D341Med (cell line): ENCODE measurements around the gene BCL11A.
A peak's percentile ranks its signal among the peaks of the same experiment; 100 is the strongest.

Source experiments
- DNase-seq: peaks from one replicate; pipeline ENCODE4 v3.0.0; 2012; ENCODE audit warnings: low spot score

BCL11A gene

GRCh38 chr2:60558536-60558935 is 5.1 kb upstream of the BCL11A start:
- no peak for DNase-seq

- DNase-seq, result no peak
These were observed 4.0 kb upstream of the BCL11A start for GRCh38 chr2:60557486-60557864.

GRCh38 chr2:60556576-60557485 is 3.4 kb upstream of the BCL11A start:
- no peak for DNase-seq

- DNase-seq, result no peak
These were observed 2.7 kb upstream of the BCL11A start for GRCh38 chr2:60556175-60556574.

GRCh38 chr2:60555783-60556139 is 2.3 kb upstream of the BCL11A start:
- DNase-seq, result no peak

GRCh38 chr2:60555066-60555782 is 1.8 kb upstream of the BCL11A start:
- DNase-seq, result peak; percentile 76

- no peak for DNase-seq
These were observed 1.2 kb upstream of the BCL11A start for GRCh38 chr2:60554646-60555065.

GRCh38 chr2:60554074-60554645 is 706 bp upstream of the BCL11A start:
- peak; percentile 61 for DNase-seq

- no peak for DNase-seq
These were observed 481 bp downstream of the BCL11A start for GRCh38 chr2:60552851-60553494.

- no peak for DNase-seq
These were observed 1.2 kb downstream of the BCL11A start for GRCh38 chr2:60552078-60552850.

GRCh38 chr2:60551240-60552077 is 2.0 kb downstream of the BCL11A start:
- DNase-seq, result no peak

GRCh38 chr2:60550984-60551239 is 2.5 kb downstream of the BCL11A start:
- no peak for DNase-seq

GRCh38 chr2:60550178-60550983 is 3.1 kb downstream of the BCL11A start:
- peak; percentile 77 for DNase-seq

- peak; percentile 48 for DNase-seq
These were observed 3.6 kb downstream of the BCL11A start for GRCh38 chr2:60549928-60550177.

GRCh38 chr2:60549238-60549927 is 4.1 kb downstream of the BCL11A start:
- DNase-seq, result peak; percentile 56

GRCh38 chr2:60548845-60549237 is 4.6 kb downstream of the BCL11A start:
- DNase-seq, result no peak

GRCh38 chr2:60548311-60548710 is 5.1 kb downstream of the BCL11A start:
- no peak for DNase-seq

GRCh38 chr2:60547841-60548240 is 5.6 kb downstream of the BCL11A start:
- no peak for DNase-seq

- no peak for DNase-seq
These were observed 6.6 kb downstream of the BCL11A start for GRCh38 chr2:60546756-60547420.
